ENCODE measurements around the gene DHCR24. TPM values are rescaled to one million over a fixed set of nuclear protein-coding genes. Genes with fewer than 3 reads are reported as not detected.

DHCR24 gene
- total RNA-seq, 1 experiment from 2014 or later: 44.9 TPM

DNA sequence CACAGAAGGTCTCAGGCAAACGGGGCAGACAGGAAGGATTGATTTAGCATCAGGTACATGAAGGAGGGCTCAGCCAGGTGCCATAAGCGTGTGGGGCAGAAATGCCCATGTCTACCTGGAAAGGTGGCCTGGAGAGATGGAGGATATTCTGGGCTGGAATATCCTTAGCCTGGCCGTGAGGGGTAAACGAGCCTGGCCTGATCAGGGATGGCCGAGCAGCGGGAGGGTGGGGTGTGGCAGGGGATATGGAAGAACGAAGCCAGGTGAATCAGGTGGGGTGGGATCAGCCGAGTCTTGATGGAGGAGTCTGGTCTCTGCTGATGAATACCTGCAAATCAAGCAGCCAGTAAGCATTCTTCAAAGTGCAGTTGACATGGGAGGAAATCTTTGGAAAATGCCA, 50.4 kb downstream of the DHCR24 start:
- in situ Hi-C loops (cut with HindIII; ENCODE audit: low pct_unique_long_range_greater_than_20kb, low sequenced_read_pairs): no loop called here
- DNase-seq (ENCODE audit: low read depth, low spot score): no peak

DNA sequence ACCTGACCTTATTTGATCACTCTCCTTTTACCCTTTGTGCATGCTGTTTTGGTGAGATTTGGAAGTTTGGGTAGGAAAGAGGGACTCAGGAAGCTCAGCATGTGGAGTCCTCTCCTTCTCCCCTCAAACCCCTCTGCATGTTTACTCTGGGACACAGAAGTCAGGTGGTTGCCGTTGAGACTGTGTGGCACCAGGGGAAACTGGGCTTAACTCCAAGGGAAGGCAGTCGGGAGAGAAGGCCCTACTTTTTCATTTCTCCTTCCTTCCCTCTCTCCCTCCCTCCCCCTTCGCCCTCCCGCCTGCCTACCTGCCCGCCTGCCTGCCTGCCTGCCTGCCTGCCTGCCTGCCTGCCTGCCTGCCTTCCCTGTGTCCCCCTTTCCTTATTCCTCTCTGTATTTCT, 51.0 kb downstream of the DHCR24 start:
- no peak for DNase-seq (ENCODE audit: low read depth, low spot score)
- in situ Hi-C loops (cut with HindIII; ENCODE audit: low pct_unique_long_range_greater_than_20kb, low sequenced_read_pairs): no loop called here

DNA sequence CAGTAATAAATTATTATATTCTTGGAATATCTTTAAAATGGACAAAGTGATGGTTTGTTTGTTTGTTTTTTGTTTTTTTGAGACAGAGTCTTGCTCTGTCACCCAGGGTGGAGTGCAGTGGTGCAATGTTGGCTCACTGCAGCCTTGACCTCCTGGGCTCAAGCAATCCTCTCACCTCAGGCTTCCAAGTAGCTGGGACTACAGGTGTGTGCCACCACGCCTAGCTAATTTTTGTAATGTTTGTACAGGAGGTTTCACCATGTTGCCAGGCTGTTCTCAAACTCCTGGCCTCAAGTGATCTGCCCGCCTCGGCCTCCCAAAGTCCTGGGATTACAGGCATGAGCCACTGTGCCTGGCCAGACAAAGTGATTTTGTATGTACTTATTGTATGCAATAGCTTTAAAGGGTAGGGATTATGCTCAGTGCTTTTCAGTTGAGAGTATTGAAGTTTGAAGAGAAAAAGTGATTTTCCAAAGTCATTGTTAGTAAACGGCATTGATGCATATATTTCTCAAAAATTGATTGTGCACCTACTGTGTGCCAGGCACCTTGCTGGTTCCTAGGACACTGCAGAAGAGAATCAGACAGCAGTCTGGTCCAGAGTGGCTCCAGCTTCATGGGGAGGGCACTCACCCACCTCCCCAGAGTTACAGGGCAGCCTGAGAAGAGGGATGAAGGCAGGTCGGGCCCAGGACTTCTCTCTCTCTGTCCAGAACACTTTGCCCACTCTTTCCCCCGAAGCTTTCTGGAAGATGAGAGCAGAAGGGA, 51.7 kb downstream of the DHCR24 start:
- in situ Hi-C loops (cut with HindIII; ENCODE audit: low pct_unique_long_range_greater_than_20kb, low sequenced_read_pairs): no loop called here

DNA sequence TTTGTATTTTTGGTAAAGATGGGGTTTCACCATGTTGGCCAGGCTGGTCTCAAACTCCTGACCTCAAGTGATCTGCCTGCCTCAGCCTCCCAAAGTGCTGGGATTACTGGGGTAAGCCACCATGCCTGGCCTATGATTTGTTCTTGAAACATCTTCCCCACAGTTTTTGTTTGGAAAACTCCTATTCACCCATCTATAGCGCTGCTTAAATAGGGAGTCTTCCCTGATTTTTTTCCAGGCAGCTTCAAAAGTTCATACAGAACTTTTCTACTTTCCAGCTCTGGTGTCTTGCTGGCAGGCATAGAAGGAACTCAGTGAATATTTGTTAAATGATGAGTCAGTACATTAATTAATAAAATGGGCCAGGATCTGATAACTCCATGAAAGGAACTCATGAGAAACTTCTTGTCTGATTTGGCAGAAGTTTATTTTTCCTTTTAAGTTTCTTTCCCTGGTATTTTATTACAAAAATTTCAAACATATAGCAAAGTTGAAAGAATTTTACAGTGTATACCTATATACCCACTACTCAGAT, 52.9 kb downstream of the DHCR24 start:
- DNase-seq (ENCODE audit: low read depth, low spot score): no peak
- in situ Hi-C loops (cut with HindIII; ENCODE audit: low pct_unique_long_range_greater_than_20kb, low sequenced_read_pairs): no loop called here

More for the DNA sequence above, 51.7 kb downstream of the DHCR24 start:
- no peak for DNase-seq (ENCODE audit: low read depth, low spot score)

DNA sequence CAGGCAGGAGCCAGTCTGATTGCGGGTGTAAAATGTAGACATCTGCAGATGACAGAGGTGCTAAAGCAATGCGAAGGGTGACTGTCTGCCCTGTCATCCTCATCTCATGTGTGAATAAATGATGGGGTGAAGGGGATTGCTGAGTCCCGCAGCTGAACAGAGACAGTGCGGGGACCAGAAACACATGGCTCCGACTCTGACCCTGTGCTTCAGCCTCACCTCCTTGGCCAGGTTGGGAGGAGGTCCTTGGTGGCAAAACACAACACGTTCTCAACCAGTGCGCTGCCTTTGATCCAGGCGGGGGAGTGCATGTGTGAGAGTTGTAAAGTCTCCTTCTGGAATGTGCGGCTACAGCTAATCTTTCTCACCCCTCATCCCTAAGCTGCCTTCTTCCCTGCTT, 53.9 kb downstream of the DHCR24 start:
- no peak for DNase-seq (ENCODE audit: low read depth, low spot score)
- in situ Hi-C loops (cut with HindIII; ENCODE audit: low pct_unique_long_range_greater_than_20kb, low sequenced_read_pairs): no loop called here

DNA sequence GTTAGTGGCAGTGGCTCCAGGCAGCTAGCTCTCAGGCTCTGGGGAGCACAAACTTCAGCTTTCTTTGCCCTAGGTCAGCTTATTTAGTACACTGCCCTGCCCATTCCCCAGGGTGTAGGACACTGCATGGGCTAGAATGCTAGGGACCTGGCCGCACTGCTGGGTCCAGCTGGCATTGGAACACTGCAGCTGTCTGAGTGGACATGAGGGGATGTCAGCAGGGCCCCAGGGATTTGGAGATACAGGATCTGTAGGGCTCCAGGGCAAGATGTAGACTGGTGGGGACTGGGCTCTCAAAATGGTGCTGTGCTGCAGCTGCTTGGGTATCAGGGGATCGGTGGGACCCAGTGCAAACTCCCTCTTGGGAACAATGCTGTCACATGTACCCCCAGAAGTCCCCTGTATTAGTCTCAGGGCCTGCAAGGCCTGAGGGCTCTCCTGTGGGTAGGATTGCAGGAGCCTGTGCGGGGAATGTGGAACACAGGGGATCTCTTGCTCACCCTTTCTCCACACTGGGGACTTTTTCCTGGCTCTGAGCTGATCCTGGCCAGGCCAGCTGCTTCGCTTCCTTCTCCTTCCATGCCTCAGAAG, 60.7 kb downstream of the DHCR24 start:
- DNase-seq (ENCODE audit: low read depth, low spot score): no peak
- in situ Hi-C loops (cut with HindIII; ENCODE audit: low pct_unique_long_range_greater_than_20kb, low sequenced_read_pairs): no loop called here

DNA sequence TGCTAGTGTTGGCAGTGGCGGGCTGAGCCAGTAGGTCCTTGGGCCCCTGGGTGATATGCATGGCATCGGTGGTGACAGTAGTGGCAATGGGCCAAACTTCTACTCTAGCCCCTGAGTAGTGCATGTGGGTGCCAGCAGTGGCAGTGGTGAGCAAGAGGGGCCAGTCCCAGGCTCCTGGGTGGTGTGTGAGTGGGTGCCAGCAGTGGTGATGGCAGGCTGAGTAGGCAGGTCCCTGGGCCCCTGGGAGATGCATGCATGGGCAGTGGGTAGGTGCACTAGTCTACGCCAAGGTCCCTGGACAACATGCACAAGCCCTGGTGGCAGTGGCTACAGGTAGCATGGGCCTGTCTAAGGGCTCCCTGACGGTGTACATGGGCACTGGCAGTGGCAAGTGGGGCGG, 61.3 kb downstream of the DHCR24 start:
- in situ Hi-C loops (cut with HindIII; ENCODE audit: low pct_unique_long_range_greater_than_20kb, low sequenced_read_pairs): no loop called here
- no peak for DNase-seq (ENCODE audit: low read depth, low spot score)

DNA sequence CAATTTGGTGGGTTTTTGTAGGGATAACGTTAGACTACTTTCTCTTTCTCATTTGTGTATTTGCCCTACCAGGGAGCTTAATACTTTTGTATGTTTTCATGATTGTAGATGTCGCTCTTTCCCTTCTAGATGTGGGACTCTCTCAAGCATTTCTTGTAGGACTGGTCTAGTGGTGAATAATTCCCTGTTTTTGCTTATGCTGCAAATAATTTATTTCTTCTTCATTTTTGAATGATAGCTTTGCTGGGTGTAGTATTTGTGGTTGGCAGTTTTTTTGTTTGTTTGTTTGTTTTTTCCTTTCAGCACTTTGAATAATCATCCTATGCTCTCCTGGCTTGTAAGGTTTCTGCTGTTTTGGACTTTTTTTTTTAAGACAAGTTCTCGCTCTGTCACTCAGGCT, 63.3 kb downstream of the DHCR24 start:
- no peak for DNase-seq (ENCODE audit: low read depth, low spot score)
- in situ Hi-C loops (cut with HindIII; ENCODE audit: low pct_unique_long_range_greater_than_20kb, low sequenced_read_pairs): no loop called here

DNA sequence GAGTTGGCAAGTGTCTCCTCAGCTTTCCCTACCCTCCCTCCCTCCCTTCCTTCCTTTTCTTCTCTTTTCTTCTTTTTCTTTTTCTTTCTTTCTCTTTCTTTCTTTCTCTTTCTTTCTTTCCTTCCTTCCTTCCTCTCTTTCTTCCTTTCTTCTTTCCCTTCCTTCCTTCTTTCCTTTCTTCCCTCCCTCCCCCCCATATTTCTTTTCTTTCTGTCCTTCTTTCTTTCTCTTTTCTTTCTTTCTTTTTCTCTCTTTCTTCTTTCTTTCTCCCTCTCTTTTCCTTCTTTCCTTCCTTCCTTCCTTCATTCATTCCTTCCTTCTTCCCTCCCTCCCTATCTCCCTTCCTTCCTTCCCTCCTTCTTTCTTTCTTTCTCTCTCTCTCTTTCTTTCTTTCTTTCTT, 67.3 kb downstream of the DHCR24 start:
- DNase-seq (ENCODE audit: low read depth, low spot score): no peak
- in situ Hi-C loops (cut with HindIII; ENCODE audit: low pct_unique_long_range_greater_than_20kb, low sequenced_read_pairs): no loop called here

DNA sequence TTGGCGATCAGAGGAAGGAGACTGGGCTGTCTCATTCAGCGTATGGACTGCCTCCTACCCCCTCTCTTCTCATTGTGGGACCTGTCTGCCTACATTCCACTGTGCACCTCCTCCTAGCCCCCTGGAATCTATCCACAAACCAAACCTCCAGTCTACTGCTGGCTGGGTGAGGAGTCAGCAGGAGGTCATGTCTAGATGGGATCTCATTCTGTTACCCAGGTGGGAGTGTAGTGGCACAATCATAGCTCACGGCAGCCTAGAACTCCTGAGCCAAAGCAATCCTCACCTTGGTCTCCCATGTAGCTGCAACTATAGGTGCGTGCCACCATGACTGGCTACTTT, 67.8 kb downstream of the DHCR24 start:
- in situ Hi-C loops (cut with HindIII; ENCODE audit: low pct_unique_long_range_greater_than_20kb, low sequenced_read_pairs): no loop called here
- DNase-seq (ENCODE audit: low read depth, low spot score): no peak

DNA sequence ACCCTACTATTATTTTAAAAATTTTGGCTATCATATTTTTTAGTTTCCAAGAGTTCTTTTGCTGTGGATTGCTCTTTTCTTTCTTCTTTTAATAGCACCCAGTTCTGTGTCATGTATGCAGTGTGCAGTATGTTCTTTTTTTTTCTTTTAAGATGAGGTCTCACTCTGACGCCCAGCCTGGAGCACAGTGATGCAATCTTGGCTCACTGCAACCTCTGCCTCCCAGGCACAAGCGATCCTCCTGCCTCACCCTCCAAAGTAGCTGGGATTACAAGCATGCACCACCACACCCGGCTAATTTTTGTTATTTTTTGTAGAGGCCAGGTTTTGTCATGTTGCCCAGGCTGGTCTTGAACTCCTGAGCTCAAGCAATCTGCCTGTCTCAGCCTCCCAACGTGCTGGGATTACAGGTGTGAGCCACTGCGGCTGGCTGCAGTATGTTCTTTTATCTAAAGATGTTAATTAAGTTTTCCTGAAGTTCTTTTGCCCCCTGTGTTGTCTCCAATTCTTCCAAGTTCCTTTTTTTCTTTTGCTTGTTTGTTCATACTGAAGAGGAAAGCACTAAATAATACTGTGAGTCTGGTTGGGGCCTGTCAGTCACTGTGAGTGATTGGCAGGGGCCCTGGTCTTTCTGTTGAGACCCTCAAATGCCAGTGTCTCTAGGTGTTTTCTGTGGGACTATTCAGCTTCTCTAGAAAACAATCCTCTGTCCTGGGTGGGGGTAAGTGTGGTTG, 68.4 kb downstream of the DHCR24 start:
- in situ Hi-C loops (cut with HindIII; ENCODE audit: low pct_unique_long_range_greater_than_20kb, low sequenced_read_pairs): no loop called here
- no peak for DNase-seq (ENCODE audit: low read depth, low spot score)

DNA sequence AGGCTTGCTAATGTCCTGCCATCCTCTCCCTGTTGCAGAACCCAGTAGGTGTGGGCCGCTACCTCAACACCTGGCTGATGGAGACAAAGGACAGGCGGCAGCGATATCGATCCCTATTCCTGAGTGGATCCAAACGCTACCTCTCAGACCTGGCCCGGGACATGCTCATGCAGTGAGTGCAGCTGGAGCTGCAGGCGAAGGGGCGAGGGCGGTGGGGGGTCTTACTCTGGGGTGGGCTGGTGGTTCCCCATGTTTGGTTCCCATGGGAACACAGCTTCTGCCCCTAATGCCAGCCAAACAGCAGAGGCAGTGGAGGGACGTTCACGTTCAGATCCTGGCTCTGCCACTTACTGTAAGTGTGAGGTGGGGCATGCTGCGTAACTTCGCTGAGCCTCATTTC, 70.0 kb downstream of the DHCR24 start:
- in situ Hi-C loops (cut with HindIII; ENCODE audit: low pct_unique_long_range_greater_than_20kb, low sequenced_read_pairs): no loop called here
- DNase-seq (ENCODE audit: low read depth, low spot score): no peak

DNA sequence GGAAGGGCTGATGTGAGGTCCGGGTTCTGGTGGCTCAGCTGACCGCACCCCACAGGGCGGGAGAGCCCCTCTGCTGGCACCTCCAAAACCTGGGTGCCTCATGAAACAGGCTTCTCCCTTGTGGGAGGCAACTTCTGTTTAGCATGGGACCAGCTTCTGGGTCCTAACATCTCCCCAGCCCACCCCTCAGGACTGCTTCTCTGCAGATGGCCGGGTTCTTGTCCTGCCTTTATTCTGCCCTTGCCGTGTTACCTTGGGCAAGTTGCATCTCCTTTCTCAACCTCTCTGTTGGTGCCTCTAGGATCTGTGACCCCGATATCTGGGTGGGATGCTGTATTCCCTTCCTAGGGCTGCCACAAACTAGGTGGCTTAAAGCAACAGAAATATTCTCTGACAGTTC, 70.9 kb downstream of the DHCR24 start:
- in situ Hi-C loops (cut with HindIII; ENCODE audit: low pct_unique_long_range_greater_than_20kb, low sequenced_read_pairs): no loop called here
- DNase-seq (ENCODE audit: low read depth, low spot score): no peak

DNA sequence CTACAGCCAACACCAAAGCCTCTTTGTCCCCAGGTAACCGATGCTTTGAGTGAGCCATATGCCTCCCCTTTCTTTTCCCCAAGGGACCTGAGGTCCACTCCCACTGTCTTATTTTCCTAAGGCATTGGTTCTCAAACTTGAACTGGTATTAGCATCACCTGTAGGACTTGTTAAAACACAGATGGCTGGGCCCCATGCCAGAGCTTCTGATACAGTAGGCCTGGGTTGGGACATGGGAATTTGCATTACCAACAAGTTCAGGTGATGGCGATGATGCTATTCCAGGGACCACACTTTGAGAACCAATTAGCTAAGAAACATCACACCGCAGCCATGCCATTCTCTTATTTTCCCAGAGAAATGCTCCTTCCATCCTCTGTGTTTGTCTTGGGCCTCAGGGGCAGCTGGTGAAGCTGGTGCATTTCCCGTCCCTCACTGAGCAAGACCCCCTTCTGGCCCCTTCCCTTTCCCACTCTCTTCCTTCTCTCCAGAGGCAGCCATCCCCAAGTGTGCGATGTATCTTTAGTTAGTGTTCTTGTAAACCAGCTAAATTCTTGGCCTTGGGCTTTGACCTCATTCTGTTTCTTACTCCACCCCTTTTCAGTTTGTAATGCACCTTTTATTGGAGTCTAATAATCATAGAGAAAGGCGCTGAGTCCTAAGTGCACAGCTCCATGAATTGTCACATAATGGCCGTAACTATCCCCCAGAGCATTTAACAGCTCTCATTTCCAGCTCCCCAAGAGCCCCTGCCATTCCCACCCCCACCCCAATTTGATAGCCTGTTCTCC, 71.7 kb downstream of the DHCR24 start:
- in situ Hi-C loops (cut with HindIII; ENCODE audit: low pct_unique_long_range_greater_than_20kb, low sequenced_read_pairs): no loop called here

DNA sequence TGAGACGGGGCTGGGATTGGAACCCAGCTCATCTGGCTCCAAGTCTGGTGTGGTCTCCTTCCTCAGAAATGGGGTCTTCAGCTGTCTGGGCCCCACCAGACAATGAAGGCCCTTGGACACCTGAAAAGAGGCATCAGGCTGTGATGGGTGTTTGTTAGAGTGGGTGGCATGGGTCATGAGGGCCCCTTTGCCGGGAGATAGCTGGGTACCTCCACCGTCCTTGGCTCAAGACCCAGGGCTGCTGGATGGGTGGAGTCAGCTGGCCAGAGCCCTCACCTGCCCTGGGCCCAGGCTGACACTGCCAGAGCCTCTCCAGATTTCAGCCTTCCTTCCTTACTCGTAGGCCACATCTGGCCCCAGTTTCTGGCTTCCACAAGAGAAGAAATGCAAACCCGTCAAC, 72.4 kb downstream of the DHCR24 start:
- in situ Hi-C loops (cut with HindIII; ENCODE audit: low pct_unique_long_range_greater_than_20kb, low sequenced_read_pairs): no loop called here
- DNase-seq (ENCODE audit: low read depth, low spot score): no peak

More for the DNA sequence above, 71.7 kb downstream of the DHCR24 start:
- DNase-seq (ENCODE audit: low read depth, low spot score): no peak

DNA sequence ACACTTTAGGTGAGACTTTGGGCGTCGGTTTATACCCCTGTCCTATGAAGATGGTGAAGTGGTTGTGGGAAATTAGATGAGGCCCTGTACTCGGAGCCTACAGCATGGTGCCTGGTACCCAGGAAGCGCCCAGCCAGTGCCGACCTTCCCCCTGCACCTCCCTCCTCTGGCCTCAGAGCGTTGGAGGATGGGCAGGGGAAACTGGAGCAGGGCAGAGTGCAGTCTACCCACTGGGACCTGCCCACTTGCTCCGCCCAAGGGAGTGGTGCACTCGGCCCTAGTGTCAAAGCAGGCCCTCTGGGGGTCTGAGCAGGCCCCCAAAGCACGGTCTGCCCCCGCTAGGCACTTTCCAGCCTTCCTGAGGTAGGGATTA, 72.9 kb downstream of the DHCR24 start:
- no peak for DNase-seq (ENCODE audit: low read depth, low spot score)
- in situ Hi-C loops (cut with HindIII; ENCODE audit: low pct_unique_long_range_greater_than_20kb, low sequenced_read_pairs): no loop called here

DNA sequence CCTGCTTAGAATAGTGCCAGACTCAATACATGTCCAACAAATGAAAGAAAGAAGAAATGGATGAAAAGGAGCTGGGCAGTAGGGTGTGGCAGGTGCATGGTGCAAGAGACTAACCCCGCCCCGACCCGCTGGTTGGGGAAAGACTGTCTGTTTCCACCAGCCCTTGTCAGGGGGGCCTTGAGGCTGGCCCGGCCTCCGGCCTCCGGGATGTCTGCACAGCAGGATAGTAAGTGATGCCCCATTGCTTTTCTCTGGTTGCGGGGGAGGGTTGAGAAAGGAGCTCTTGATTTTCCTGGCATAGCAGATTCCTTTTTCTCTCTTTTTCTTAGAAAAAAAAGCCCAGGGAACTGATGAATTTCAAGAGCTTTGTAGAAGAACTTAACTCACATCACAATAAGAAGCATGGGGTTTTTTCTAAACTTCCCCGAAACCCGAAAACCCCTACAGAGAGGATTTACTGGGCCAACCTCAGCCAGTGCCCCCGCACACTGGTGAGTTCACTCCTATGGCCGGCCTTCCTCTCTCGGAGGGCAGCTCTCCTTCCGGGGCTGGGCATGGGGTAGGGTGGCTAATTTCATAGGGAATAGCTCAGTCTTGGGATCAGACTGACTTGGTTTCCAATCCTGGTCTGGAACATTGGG, 73.4 kb downstream of the DHCR24 start:
- in situ Hi-C loops (cut with HindIII; ENCODE audit: low pct_unique_long_range_greater_than_20kb, low sequenced_read_pairs): no loop called here
- no peak for DNase-seq (ENCODE audit: low read depth, low spot score)
